GM04504 (cell line): ENCODE results near the gene SH3BP2.
A peak's percentile ranks its signal among the peaks of the same experiment; 100 is the strongest.

Source experiments
- DNase-seq: peaks from one replicate; pipeline ENCODE4 v3.0.0-alpha.2; 2012; ENCODE audit warnings: low read depth

SH3BP2 gene

GRCh38 chr4:2856266-2856665 lies 63.4 kb downstream of the SH3BP2 start:
- DNase-seq: no peak

DNA sequence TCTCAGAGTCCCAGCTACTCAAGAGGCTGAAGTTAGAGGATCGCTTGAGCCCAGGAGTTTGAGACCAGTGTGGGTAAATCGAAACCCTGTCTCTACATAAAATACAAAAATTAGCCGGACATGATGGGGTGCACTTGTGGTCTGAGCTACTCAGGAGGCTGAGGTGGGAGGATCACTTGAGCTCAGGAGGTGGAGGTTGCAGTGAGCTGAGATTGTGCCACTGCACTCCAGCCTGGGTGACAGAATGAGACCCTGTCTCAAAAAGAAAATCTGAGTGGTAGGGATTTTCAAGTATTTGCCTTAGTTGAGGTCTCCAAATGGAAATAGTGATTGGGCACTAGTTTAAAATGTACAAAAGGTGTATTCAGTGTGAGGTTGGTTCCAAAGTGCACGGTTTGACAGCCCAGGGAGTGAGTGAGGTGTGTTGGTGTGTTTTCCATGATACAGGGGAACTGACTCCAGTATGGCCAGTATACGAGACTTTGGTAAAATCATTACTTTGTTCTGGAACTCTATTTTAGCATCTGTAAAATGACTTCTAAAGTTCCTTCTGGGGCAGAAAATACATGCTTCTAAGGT lies 64.6 kb downstream of the SH3BP2 start:
- DNase-seq: no peak

DNA sequence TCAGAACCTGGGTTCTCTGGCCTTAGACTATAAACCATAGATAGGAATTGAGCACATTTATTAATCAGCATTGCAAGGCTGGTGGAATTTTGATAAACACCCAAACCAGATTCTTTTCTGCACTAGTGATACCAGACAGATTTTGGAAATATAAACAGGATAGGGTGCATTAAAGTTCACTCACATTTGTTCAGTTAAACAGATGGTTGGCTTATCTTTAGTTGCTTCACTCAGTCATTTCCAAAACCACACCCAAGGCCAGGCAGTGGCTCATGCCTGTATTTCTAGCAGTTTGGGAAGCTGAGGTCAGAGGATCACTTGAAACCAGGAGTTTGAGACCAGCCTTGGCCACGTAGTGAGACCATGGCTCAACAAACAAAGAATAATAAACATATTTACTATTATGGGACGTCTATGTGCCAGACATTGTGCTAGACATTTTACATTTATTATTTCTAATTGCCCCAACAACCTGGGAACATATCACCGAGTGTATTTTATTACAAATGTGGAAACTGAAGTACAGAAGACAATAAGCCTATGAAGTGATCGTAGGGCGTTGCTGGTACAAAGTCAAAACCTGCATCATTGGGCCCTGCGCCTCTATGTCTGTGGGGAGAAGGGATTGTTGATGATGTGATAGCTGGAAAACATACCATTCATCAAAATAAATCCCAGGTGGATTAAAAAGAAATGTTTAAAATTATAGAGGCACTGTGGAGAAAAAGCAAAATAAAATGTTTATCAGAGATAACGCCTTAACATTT lies 65.7 kb downstream of the SH3BP2 start:
- DNase-seq: no peak

DNA sequence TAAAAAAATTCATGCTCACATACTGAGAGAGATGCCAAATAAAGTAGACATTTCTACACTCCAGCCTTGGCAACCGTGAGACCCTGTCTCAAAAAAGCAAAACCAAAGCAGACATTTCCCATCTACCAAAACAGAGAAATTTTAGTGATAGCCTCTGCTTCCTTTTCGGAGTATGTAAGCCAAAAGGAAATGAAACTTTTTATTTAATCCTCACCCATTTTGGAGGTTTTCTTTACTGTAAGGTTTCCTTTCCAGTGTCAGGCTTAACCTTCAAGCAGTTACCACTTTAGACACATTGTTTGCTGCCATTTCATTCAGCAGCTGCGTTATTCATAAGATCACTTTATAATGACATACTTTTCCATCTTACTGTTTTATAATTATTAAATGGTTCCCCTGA lies 66.6 kb downstream of the SH3BP2 start:
- DNase-seq: no peak

- no peak for DNase-seq
These were observed 67.8 kb downstream of the SH3BP2 start for GRCh38 chr4:2860391-2861348.

- DNase-seq: no peak
These were observed 68.9 kb downstream of the SH3BP2 start for GRCh38 chr4:2861631-2862436.

DNA sequence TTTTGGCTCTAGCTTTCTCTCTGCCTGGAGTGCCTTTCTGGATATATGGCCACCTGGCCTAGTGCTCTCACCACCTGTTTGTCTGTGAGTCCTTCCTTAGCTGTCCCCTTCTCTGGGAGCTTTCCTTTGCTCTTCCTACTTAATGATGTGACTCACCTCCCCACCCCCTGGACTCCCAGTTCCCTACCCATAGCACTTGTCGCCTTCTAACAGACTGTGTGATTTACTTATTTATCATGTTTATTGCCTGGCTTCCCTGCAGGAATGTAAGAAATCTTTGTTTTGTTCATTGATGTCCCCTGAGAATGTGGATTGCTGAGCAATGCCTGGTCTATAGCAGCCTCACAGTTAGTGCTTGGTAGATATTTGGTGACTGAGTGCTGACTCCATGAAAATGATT lies 69.6 kb downstream of the SH3BP2 start:
- DNase-seq: peak; percentile 62

- DNase-seq: no peak
These were observed 70.8 kb downstream of the SH3BP2 start for GRCh38 chr4:2863649-2864048.

DNA sequence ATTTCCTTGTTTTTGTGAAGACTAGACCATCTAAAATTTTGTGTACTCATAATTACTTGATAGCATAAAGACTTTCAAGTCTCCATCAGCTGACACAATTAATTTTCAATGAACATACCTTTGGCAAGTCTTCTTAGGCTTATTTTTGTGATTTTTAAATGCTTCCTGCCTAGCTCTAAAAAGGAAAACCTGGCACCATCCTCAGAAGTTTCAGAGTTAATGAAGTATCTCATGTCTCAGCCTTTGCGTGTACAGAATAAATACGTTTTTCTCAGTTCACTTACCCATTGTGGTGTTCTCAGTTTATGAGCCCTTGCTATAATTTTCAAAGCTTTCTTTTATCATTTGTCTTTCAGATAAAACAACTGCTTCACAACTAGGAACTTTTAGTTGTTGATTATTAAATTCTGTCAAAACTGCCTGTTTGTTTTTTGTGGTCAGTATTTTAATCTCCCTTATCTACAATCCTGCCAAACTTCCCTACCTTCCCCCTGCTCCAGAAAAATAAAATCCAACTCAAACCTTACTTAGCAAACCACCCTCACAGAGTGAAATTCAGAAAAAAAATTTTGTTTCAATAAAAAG lies 72.4 kb downstream of the SH3BP2 start:
- no peak for DNase-seq

DNA sequence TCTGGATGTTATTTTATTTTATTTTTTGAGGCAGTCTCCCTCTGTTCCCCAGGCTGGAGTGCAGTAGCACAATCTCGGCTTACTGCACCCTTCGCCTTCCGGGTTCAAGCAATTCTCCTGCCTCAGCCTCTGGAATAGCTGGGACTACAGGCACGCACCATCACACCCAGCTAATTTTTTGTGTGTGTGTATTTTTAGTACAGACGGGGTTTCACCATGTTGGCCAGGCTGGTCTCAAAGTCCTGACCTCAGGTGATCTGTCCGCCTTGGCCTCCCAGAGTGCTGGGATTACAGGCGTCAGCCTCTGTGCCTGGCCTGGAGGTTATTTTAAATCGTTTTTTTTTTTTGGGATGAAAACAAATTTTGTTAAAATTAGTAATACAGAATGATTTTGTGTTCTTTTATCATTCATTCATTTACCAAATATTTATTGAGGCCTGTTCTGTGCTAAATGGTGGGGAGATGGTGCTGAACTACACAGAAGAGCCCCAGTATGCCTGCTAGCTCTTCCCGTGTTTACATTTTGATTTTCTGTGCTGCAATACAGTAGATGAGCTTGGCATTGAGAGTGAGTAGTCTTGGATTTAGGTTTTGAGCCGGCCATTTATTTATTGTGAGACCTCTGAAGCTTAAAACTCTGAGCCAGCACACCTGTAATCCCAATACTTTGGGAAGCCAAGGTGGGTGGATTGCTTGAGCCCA lies 73.4 kb downstream of the SH3BP2 start:
- DNase-seq: no peak

- DNase-seq: no peak
These were observed 74.0 kb downstream of the SH3BP2 start for GRCh38 chr4:2866891-2867290.

- no peak for DNase-seq
These were observed 75.0 kb downstream of the SH3BP2 start for GRCh38 chr4:2867758-2868491.

DNA sequence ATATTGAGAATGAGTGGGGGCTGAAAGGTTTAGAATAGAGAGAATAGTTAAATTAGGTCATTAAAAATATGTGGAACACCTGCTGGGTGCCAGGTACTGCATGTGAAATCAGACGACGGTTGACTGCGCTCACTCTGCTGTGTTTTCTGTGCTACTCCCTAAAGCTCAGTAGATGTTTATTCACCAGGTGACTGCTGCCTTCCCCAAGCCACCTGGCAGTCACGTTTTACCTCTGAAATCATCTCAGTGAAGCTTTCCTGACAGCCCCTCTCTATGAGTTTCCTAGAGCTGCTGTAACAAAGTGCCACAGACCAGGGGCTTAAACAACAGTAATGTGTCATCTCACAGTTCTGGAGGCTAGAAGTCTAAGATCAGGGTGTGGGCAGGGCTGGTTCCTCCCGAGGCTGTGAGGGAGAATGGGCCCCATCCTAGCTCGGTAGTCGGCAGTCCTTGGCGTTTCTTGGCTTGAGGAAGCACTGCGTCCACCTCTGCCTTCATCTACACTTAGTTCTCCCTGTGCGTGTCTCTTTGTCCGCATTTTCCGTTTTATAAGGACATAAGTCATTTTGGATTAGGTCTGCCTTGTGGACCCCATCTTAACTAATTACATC lies 76.1 kb downstream of the SH3BP2 start:
- no peak for DNase-seq

GRCh38 chr4:2869659-2870058 lies 76.8 kb downstream of the SH3BP2 start:
- DNase-seq: no peak

DNA sequence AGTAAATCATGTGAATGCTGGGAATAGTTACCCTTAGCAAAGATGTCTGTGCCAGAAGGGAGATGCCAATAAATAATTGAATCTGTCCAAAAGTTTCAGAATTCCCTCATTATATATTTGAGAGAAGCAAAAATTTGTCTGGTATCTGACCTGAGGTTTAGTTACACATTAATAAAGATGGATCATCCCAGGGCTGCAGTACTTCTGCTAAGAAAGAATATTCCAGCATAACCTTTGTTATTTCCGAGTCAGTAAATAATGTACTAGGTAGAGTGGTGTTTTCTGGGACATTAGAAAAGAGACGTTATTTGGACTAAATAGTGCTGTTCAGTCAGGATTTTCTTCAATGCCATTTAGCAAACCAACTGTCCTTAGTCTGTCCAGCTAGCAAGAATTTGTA lies 77.2 kb downstream of the SH3BP2 start:
- DNase-seq: no peak

DNA sequence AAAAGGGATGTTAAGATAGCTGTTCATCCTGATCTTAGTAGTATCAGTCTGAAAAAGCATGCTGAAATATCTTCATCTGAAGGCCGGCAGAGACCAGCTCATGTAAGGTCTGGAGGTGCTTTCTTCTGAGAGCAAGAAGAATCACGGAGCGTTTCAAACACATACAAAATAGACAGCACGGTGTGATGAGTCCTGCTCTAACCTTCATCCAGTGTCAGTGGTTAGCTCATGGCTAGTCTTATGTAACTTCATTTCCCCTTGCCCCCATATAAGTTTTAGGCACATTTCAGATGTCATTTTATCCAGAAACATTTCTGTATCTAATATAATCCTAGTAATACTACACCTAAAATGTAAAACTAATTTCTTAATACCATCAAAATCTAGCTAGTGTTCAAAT lies 78.6 kb downstream of the SH3BP2 start:
- no peak for DNase-seq

- DNase-seq: no peak
These were observed 79.0 kb downstream of the SH3BP2 start for GRCh38 chr4:2871911-2872310.

DNA sequence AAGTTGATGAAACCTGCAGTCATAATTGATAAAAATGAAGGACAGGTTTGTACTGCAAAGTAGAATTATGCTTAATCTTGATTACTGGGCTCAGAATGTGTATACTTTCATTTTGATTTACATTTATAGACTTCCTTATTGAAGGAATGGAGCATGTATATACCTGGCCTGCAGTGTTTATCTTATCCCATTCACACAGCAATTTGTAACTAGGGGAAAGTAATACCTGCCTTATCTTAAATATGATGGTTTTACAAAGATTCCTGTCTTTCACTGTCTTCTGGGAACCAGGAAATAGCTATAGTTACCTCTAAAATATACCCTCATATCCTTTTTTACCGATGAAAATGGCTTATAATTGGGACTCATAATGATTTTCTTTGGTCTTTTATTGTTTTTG lies 80.4 kb downstream of the SH3BP2 start:
- no peak for DNase-seq

- DNase-seq: no peak
These were observed 82.0 kb downstream of the SH3BP2 start for GRCh38 chr4:2874861-2875260.

DNA sequence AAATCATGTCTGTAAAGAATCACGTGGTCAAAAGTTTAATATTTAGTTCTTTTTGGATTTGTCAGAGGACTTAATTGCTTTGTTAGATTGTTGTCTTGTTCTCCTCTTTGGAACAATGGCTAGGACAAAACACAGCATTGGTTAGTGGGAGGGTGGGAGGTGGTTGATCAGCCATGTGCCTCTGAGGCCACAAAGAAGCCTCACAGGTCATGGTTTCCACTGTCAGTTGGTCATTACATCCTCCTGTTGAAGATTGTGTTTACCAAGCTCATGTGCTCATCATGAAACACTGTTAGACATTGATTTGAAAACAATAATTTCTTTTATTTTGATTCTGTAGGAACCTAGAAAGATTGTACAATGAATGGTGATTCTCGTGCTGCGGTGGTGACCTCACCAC lies 82.7 kb downstream of the SH3BP2 start:
- no peak for DNase-seq
